Measurements from ENCODE around the gene TIGD3.

Gene TIGD3

DNA sequence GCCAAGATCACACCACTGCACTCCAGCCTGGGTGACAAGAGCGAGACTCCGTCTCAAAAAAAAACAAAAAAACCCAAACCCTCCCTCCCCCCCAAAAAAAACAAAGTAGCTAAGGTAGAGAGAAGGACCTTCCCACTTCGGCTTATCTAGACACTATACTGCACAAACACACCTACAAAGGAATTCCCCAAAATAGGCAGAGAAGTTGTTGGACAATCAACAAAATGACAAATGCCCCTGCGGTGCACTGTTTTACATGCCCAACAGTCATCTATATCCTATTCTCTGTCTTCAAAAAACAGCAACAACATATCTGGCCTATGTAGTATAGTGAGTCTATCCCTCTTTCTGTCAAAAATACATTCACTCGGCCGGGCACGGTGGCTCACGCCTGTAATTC, 27.5 kb upstream of the TIGD3 start:
- Histone ChIP-seq H3K27ac (ENCODE audit: low read length) (no peak overlapping the region), H3K9me3 (replicated peaks; ENCODE audit: insufficient read depth, low read length) (no peaks in the 10 kb centered on the region), H2AFZ (ENCODE audit: low read length) (no peak overlapping the region), H3K27me3 (replicated peaks; ENCODE audit: insufficient read depth, low read length) (no peaks in the 10 kb centered on the region), H3K79me2 (ENCODE audit: low read length) (no peaks in the 10 kb centered on the region), H3K4me1 (ENCODE audit: low read length) (0 out of 2 replicates have a peak, but pooled peaks cover 4% of the 10 kb centered on the region), H3F3A (ENCODE audit: insufficient read depth, low read length) (no peaks in the 10 kb centered on the region), H3K4me3 (ENCODE audit: low read length) (no peak overlapping the region), H3K9me2 (replicated peaks; ENCODE audit: insufficient read depth, low read length) (no peaks in the 10 kb centered on the region), H3K4me2 (ENCODE audit: low read depth, low read length) (no peak overlapping the region), H4K20me1 (ENCODE audit: insufficient read depth, low read length) (no peaks in the 10 kb centered on the region), H3K9ac (ENCODE audit: low read length) (no peak overlapping the region), H3K36me3 (replicated peaks; ENCODE audit: insufficient read depth, low read length) (no peaks in the 10 kb centered on the region)
- TF ChIP-seq EZH2 (optimal IDR thresholded peaks at IDR 0.05; ENCODE audit: low read depth, low read length) (no peak), EZH2phosphoT487 (IDR thresholded peaks at IDR 0.05; ENCODE audit: low read length) (no peak)
- TF ChIP-seq, protein P1, sequence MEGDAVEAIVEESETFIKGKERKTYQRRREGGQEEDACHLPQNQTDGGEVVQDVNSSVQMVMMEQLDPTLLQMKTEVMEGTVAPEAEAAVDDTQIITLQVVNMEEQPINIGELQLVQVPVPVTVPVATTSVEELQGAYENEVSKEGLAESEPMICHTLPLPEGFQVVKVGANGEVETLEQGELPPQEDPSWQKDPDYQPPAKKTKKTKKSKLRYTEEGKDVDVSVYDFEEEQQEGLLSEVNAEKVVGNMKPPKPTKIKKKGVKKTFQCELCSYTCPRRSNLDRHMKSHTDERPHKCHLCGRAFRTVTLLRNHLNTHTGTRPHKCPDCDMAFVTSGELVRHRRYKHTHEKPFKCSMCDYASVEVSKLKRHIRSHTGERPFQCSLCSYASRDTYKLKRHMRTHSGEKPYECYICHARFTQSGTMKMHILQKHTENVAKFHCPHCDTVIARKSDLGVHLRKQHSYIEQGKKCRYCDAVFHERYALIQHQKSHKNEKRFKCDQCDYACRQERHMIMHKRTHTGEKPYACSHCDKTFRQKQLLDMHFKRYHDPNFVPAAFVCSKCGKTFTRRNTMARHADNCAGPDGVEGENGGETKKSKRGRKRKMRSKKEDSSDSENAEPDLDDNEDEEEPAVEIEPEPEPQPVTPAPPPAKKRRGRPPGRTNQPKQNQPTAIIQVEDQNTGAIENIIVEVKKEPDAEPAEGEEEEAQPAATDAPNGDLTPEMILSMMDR (IDR thresholded peaks at IDR 0.05; ENCODE audit: low read length): no peak
- DNase-seq: no peak

DNA sequence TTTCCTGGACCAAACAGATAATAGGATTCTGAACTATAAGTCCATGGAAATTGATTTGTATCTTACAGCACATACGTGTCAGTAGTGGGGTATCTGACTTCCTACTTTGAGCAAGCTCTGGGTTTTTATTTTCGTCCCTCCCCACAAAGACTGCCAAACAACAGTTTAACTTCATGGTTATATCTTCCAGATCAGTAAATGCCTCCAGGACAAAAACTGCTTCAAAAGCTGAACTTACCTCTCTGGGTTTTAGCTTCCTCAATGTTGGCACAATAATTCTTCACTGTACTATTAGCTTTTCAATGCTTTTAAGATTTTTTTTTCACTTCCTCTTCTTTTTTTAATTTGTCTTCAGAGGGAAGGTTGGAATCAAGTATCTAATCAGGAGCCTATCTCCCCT, 25.1 kb upstream of the TIGD3 start:
- H2AFZ ChIP-seq (ENCODE audit: low read length): peak overlapping the region; percentile 33
- H3K79me2 ChIP-seq (ENCODE audit: low read length): peaks cover 8% of the 10 kb centered on the region
- H3F3A ChIP-seq (ENCODE audit: insufficient read depth, low read length): no peaks in the 10 kb centered on the region
- no peak overlapping the region for H3K9ac ChIP-seq (ENCODE audit: low read length)
- H3K9me3 ChIP-seq (replicated peaks; ENCODE audit: insufficient read depth, low read length): no peaks in the 10 kb centered on the region
- no peaks in the 10 kb centered on the region for H3K27me3 ChIP-seq (replicated peaks; ENCODE audit: insufficient read depth, low read length)
- no peak overlapping the region for H3K27ac ChIP-seq (ENCODE audit: low read length)
- no peak for DNase-seq
- no peaks in the 10 kb centered on the region for H4K20me1 ChIP-seq (ENCODE audit: insufficient read depth, low read length)
- peaks cover 5% of the 10 kb centered on the region; the same call in 1 of the 2 replicates for H3K4me1 ChIP-seq (ENCODE audit: low read length)
- H3K4me3 ChIP-seq (ENCODE audit: low read length): no peak overlapping the region
- peak overlapping the region; percentile 42; the same call in 1 of the 2 replicates for H3K4me2 ChIP-seq (ENCODE audit: low read depth, low read length)
- TF ChIP-seq, protein P1 (IDR thresholded peaks at IDR 0.05; ENCODE audit: low read length): no peak
- TF ChIP-seq EZH2 (optimal IDR thresholded peaks at IDR 0.05; ENCODE audit: low read depth, low read length): no peak
- no peak for TF ChIP-seq EZH2phosphoT487 (IDR thresholded peaks at IDR 0.05; ENCODE audit: low read length)
- no peaks in the 10 kb centered on the region for H3K9me2 ChIP-seq (replicated peaks; ENCODE audit: insufficient read depth, low read length)
- no peaks in the 10 kb centered on the region for H3K36me3 ChIP-seq (replicated peaks; ENCODE audit: insufficient read depth, low read length)

DNA sequence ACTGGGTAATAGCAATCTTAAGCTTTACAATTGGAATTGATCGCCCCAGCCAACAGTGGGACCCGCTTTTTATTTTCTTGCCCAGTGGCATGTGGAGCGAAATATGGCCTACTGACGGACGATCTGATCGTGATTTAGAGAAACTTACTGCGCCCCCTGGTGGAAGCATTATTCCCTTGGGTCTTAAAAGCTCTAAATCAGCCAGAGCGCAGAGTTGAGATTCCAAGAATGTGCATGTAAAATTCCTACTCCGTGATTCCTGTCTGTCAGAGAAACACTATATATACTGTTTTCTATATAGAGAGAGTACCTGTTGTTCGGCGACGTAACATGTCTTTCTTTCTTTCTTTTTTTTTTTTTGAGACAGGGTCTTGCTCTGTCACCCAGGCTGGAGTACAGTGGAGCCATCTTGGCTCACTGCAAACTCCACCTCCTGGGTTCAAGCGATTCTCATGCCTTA, 24.6 kb upstream of the TIGD3 start:
- Histone ChIP-seq H3F3A (ENCODE audit: insufficient read depth, low read length) (no peaks in the 10 kb centered on the region), H4K20me1 (ENCODE audit: insufficient read depth, low read length) (no peaks in the 10 kb centered on the region), H3K4me3 (ENCODE audit: low read length) (no peak overlapping the region), H3K4me2 (ENCODE audit: low read depth, low read length) (peak overlapping the region; percentile 42; the same call in 1 of the 2 replicates), H3K27me3 (replicated peaks; ENCODE audit: insufficient read depth, low read length) (no peaks in the 10 kb centered on the region), H3K9me2 (replicated peaks; ENCODE audit: insufficient read depth, low read length) (no peaks in the 10 kb centered on the region), H2AFZ (ENCODE audit: low read length) (peak overlapping the region; percentile 33), H3K79me2 (ENCODE audit: low read length) (peaks cover 13% of the 10 kb centered on the region), H3K27ac (ENCODE audit: low read length) (no peak overlapping the region), H3K4me1 (ENCODE audit: low read length) (peaks cover 10% of the 10 kb centered on the region), H3K9ac (ENCODE audit: low read length) (no peak overlapping the region), H3K36me3 (replicated peaks; ENCODE audit: insufficient read depth, low read length) (no peaks in the 10 kb centered on the region), H3K9me3 (replicated peaks; ENCODE audit: insufficient read depth, low read length) (no peaks in the 10 kb centered on the region)
- TF ChIP-seq EZH2phosphoT487 (IDR thresholded peaks at IDR 0.05; ENCODE audit: low read length) (no peak), EZH2 (optimal IDR thresholded peaks at IDR 0.05; ENCODE audit: low read depth, low read length) (no peak)
- TF ChIP-seq, protein P1 (IDR thresholded peaks at IDR 0.05; ENCODE audit: low read length): peak; percentile 80
- peak; percentile 90 for DNase-seq

Data from MM.1S (cell line).